Measurements from ENCODE around the gene PHACTR4.
"Not testable (repeated sequence)": the region's sequence is repeated elsewhere in the genome, so short reads cannot be mapped to it uniquely, and the experiment has no call there.

Gene PHACTR4

DNA sequence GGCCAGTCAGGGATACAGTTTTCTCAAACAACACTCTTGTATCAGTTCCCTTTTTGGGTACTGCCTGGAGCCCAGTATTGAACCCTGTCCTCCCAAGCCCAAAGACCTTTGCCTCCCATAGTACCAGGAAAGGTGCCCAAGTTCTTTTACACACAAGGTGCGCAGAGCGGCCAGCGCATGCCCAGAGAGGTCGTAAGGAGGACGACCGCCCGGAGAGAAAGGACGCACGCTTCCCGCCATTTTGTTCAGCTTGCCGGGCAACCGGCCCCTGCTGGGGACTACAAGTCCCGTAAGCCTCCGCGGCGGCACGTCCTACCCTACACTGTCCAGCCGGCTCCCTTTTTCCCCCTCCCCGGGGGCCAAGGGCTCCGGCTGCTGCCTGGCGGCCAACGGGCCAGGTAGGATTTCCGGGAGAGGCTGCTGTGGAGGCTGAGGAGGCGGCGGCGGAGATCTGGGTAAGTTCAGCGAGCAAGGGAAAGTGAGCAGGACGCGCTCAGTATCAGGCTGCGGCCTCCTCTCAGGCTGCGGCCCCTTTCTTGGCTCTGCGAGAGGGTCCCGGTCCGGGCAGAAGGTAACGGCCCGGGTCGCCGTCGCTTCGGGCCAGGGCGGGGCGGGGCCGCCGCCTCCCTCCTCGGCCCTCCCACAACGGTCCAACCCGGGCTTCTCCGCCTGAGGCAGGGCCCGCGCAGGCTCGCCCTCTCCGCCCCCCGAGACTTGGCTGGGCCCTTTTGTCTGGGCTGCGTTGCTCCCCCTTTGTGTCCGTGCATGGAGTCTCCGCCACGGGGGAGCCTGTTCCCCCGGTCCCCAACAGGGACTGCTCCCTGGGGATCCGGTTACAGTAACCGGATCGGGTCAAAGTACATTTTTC, at the start of gene PHACTR4:
Gene PHACTR4 (plus strand): TSS at position 370 of the 868 bp plus-strand sequence. CDS start 37,708 bp downstream, outside the sequence.
- peak; percentile 63 for DNase-seq (ENCODE audit: low read depth)

DNA sequence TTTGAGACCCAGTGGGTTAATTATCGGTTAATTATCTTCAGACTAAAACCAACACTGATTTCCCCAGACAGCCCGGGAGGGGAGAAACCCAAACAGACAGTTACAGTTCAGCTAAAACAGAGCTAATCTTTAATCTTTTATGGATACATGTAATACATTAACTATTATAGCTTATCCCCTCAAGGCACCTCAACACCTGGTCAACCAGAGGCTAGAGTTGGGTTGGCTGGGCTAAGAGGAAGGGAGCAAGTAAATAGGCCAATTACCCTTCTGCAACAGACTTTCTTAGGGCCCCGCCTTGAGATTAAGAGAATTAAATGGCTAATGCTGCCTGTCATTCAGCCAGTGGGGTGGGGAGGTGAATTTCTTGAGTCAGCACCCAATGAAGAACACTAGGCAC, 47.3 kb upstream of the PHACTR4 start:
- no peak for DNase-seq (ENCODE audit: low read depth)

DNA sequence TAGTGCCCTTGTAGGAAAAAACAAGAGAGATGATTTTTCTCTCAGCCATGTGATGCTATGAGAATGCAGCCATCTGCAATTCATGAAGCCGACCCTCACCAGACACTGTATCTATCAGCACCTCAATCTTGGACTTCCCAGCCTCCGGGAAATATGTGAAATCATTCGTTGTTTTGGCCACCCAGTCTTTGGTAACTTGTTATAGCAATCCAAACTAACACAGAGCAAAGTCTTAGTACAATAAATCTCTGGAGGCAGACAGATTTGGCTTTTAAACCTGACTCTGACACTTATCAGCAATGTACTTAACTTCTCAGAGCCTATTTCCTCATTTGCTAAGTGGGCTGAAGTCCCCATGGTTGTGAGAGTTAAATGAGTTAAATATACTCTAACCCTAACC, 45.8 kb upstream of the PHACTR4 start:
- no peak for DNase-seq (ENCODE audit: low read depth)

DNA sequence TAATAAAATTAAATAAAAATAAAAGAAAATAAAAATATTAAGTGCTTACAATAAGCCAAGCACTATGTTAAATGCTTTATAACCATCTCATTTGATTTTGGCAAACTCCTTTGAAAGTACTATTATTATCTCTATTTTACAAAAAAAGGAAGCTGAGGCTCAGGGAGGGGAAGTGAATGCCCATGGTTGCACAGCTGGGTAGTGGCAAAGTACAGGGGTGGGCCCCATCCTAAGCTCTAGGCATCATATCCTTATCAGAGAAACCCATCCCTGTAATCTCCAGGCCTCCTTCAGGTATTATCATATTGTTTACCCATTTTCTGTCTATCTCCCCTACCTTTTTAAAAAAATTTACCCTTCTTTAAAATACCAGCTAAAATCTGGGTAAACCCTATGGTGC, 43.0 kb upstream of the PHACTR4 start:
- no peak for DNase-seq (ENCODE audit: low read depth)

DNA sequence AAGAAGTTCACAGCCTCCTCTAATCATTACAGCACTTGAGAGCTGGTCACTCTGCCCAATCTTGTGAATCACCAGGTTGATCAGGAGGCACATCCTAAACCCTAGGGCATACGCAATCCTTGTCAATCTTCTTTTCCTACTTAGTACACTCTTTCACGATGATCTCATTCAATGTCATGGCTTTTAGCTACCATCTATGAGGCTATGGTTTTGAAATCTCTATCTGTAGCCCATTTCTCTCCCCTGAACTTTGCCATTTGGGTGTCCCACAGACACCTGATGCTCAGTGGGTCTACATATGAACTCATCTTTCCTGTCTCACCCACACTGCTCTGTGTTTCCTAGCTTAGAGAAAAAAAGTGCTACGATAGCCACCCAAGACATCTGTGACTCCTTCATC, 42.6 kb upstream of the PHACTR4 start:
- DNase-seq (ENCODE audit: low read depth): no peak

DNA sequence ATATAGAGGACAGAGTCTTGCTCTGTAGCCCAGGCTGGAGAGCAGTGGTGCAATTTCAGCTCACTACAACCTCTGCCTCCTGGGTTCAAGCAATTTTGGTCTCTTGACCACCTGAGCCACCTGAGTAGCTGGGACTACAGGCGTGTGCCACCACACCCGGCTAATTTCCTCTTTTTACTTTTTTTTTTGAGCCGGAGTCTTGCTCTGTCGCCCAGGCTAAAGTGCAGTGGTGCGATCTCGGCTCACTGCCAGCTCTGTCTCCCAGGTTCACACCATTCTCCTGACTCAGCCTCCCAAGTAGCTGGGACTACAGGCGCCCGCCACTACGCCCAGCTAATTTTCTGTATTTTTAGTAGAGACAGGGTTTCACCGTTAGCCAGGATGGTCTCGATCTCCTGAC, 42.1 kb upstream of the PHACTR4 start:
- not testable (repeated sequence) for DNase-seq (ENCODE audit: low read depth)

DNA sequence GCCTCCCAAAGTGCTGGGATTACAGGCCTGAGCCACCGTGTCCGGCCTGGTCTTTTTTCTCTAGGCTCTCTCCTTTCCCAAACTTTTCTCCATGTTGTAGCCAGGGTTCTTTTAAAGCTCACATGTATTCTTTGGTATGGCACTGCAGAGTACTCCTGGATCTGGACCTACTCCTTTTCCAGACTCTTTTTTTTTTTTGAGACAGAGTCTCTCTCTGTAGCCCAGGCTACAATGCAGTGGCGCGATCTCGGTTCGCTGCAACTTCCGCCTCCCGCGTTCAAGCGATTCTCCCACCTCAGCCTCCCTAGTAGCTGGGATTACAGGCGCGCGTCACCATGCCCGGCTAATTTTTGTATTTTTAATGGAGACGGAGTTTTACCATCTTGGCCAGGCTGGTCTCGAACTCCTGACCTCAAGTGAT, 41.3 kb upstream of the PHACTR4 start:
- DNase-seq (ENCODE audit: low read depth): no peak

DNA sequence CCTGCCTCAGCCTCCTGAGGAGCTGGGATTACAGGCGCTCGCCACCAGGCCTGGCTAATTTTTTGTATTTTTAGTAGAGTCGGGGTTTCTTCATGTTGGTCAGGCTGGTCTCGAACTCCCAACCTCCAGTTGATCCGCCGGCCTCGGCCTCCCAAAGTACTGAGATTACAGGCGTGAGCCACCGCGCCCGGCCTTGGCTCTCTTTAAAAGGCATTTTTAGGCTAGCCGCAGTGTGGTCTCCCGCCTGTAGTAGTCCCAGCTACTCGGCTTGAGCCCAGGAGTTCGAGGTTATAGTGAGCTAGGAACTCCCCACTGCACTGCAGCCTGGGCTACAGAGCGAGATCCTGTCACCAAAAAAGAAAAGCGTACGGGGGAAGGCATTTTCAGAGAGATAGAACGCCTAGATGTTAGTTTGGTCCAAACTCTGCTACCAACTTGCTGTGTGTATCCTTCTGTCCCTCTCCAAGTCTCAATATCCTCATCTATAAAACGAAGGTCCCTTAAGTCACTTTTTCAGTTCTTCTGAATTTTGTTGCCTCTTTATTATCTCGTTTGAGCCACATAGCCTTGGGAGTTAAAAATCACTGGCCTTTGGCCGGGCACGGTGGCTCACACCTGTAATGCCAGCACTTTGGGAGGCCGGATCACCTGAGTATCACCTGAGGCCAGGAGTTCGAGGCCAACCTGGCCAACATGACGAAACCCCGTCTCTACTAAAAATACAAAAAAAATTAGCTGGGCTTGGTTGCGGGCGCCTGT, 40.0 kb upstream of the PHACTR4 start:
- peak; percentile 23 for DNase-seq (ENCODE audit: low read depth)

DNA sequence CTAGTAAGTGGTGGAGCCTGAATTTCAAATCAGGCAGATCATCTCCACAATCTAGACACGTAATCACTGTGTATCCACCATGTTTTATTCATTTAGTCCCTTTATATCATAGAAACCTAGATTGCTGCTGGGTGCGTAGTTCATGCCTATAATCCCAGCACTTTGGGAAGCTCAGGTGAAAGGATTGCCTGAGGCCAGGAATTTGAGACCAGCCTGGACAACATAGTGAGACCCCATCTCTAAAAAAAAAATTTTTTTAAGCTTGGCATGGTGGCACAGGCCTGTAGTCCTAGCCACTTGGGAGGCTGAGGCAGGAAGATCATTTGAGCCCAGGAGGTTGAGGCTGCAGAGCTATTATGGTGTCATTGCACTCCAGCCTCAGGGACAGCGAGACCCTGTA, 30.6 kb upstream of the PHACTR4 start:
- no peak for DNase-seq (ENCODE audit: low read depth)

DNA sequence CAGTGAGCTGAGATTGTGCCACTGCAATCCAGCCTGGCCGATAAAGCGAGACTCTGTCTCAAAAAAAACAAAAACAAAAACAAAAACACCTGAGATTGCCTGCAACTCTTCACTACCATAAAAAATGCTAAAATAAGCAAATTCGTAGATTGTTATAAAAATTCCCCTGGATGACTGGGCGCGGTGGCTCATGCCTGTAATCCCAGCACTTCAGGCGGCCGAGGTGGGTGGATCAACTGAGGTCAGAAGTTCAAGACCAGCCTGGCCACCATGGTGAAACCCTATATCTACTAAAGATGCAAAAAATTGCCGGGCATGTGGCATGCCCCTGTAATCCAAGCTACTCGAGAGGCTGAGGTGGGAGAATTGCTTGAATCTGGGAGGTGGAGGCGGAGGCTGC, 30.0 kb upstream of the PHACTR4 start:
- DNase-seq (ENCODE audit: low read depth): no peak

DNA sequence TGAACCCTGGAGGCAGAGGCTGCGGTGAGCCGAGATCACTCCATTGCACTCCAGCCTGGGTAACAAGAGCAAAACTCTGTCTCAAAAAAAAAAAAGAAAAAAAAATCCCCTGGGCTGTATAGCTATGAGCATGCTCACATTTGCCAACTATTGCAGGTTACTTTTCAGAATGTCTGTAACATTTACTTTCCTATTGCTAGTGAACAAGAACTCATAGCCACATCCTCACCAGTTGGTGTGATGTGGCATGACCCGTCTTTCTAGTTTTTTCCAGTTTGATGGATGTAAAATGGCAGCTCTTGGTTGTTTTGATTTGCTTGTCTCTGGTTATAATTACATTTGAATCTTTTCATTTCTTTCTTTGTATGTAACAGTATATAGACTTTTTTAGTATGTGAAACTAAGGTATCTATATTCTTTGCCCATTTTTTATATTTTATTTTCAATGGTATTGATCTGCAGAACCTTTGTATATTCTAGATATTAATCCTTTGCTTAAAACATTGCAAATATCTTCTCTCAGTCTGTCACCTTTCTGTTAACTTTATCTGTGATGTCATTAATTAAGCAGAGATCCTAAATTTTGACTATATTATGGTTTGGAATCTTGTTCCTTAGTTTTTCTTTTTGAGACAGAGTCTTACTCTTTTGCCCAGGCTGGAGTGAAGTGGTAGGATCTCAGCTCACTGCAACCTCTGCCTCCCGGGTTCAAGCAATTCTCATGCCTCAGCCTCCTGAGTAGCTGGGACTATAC, 29.1 kb upstream of the PHACTR4 start:
- no peak for DNase-seq (ENCODE audit: low read depth)

DNA sequence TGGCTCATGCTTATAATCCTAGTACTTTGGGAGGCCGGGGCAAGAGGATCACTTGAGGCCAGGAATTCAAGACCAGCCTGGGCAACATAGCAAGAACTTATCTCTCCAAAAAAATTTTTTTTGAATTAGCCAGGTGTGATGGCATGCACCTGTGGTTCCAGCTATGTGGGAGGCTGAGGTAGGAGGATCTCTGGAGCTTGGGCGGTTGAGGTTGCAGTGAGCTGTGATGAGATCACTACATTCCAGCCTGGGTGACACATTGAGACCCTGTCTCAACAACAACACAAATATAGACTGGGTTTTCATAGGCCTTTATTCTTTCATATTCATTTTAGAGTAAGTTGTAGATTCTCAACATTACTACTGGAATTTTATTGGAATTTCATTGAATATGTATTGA, 27.9 kb upstream of the PHACTR4 start:
- DNase-seq (ENCODE audit: low read depth): no peak

DNA sequence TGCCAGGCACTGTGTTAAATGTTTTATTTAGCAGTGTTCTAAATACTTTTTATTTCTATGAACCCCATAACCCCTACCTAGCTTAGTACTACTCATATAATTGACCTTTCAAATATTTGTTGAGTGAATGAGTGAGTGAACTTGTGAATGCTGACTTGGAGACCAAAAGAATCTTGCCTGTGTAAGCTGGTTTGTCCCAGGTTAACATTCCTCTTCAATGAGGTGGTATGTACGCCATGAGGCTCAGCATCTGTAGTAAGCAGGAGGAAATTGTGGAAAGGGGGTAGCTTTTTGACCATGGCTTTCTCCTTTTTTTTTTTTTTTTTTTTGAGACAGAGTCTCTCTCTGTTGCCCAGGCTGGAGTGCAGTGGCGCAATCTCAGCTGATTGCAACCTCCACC, 26.1 kb upstream of the PHACTR4 start:
- no peak for DNase-seq (ENCODE audit: low read depth)

DNA sequence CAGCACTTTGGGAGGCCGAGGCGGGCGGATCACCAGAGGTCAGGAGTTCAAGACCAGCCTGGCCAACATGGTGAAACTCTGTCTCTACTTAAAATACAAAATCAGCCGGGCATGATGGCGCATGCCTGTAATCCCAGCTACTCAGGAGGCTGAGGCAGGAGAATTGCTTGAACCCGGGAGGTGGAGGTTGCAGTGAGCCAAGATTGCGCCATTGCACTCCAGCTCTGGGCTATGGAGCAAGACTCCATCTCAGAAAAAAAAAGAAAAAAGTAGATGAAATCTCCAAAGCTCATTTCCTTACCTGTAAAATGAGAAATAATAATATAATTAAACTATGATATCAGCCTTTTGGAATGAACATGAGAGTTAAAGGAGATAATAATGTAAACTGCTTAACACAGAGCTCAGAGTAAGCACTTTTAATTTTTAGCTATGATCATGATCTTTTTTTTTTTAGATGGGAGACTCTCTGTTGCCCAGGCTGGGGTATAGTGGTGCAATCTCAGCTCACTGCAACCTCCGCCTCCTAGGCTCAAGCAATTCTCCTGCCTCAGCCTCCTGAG, 16.2 kb upstream of the PHACTR4 start:
- not testable (repeated sequence) for DNase-seq (ENCODE audit: low read depth)

DNA sequence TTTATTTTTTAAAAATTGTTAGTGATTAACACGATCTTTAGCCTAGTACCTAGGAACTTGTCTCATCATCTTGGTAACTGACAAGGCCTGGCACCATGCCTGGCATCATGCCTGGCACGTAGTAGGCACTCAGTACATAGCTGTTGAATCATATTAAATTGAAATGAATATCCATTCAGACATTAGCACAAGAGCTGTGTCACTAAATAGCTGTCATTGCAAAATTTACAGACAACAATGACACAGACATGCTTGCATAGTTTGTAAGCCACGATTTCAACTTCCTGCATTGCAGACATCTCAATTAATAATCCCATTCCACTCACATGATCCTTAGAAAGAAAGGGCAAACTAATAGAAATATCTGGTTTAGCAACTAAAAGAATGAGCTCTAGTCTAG, 15.4 kb upstream of the PHACTR4 start:
- DNase-seq (ENCODE audit: low read depth): no peak

DNA sequence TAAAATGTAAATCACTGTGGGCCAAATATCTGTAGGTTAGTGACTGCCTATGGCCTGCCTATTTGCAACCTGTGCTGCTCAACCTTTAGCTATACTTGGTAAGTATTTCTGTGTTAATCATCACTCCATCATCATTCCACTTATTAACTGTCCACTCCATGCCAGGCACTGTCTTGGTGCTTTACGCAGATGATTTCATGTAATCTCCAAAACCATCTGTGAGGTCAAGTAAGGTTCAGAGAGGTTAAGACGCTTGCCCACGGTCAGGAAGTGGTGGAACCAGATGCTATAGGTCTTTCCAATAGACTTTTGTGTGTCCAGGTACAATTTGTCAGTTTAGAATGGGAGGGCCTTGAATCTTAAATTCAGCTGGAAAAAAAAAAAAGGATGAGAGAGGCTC, 10.8 kb upstream of the PHACTR4 start:
- DNase-seq (ENCODE audit: low read depth): no peak

DNA sequence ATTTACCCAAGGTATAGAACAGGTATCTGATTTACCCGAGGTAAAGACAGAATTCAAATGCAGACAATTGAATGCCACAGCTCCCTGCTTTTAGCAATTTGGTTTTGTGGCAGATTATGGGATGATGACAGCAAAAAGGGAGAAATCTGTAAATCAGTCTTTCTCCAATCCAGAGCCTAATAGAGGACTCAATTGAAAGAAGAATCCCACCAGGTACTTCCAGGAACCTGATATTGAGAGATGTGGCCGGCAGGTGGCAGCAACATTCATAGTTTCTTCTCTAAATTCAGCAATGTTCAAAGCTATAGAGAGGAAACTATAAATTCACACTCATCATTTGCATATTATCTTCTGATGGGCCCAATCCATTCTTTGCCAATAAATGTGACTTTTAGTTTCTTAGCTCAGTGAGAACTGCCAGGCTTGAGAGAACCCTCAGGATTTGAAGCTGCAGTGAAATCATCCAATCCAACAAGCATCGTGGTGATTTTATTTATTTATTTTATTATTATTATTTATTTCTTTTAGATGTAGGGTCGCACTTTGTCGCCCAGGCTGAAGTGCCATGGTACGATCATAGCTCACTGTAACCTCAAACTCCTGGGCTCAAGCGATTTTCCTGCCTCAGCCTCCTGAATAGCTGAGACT, 9.8 kb upstream of the PHACTR4 start:
- DNase-seq (ENCODE audit: low read depth): peak; percentile 32

DNA sequence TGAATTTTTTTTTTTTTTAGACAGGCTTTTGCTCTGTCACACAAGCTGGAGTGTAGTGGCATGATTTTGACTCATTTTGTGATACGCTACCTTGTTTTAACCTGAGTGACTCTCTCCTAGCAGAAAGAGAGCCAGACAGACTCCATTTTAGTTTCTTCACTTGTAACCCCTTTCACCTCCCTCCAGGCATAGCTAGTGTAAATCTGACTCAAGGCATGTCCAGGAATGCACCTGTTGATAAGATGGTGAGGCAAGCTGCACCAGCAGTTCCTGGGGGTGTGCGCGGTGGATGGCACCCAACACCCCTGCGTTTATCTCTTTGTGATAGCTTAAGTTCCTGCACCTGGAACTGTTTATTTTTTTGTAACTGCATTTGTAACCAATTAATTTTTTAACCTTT, 4.7 kb upstream of the PHACTR4 start:
- no peak for DNase-seq (ENCODE audit: low read depth)

DNA sequence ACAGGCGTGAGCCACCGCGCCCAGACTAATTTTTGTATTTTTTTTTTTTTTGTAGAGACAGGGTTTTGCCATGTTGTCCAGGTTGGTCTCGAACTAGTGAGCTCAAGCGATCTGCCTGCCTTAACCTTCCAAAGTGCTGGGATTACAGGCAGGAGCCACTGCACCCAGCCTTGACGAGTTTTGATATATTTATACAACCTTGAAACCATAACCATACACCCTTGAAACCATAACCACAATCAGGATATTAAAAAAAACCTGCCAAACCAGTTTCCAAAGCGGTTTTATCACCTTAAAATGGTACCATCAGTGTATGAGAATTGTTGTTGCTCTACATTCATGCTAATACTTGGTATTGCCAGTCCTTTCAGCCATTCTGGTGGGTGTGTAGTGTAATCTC, 3.7 kb upstream of the PHACTR4 start:
- no peak for DNase-seq (ENCODE audit: low read depth)

DNA sequence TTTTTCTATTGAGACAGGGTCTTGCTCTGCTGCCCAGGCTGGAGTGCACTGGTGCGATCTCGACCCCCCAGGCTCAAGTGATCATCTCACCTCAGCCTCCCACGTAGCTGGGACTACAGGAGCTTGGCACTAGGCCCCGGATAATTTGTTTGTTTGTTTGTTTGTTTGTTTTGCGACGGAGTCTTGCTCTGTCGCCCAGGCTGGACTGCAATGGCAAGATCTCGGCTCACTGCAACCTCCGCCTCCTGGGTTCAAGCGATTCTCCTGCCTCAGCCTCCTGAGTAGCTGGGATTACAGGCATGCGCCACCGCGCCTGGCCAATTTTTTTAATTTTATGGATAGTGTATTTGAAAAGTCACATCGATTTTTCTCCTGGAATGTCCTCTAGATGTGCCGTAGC, 932 bp upstream of the PHACTR4 start:
- DNase-seq (ENCODE audit: low read depth): not testable (repeated sequence)

DNA sequence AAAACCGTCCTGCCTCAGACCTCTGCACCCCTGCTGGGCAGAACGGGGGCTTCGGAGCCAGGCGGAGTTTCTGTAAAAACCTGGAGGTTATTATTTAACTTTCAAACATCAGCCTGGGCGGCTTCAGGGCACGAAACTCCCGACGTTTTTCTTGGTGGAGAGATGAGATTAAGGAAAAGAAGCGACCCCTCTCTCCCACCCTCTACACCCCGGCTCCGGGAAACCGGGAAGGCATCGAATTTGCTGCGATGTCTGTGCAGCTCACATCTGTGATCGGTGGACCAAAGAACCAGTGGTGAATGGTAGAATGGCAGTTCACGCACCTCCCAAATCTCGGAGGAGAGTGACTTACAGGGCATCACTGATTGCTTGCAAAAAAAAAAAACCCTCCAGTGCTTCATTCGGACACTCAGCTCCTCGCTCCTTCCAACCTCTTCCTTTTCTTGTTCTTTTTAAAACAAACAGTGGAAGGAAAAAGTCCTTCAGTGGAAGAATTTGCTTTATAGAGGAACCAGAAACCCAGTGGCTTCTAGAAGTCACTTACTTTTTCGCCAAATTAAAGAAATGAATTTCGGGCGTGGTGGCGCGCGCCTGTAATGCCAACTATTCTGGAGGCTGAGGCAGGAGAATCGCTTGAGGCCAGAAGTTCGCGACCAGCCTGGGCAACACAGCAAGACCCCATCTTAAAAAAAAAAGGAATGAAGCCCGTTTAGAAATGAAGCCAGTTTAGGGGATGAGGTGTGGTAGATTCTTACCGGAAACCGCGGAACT, 884 bp downstream of the PHACTR4 start:
- DNase-seq (ENCODE audit: low read depth): no peak
